Keratinocyte (primary cell): ENCODE results near the gene EYA3.

Source experiments
- EZH2 ChIP-seq: IDR thresholded peaks from one replicate; pipeline ENCODE4 v1.6.1; 2012; ENCODE audit warnings: inconsistent platforms, mild to moderate bottlenecking, low read length, moderate library complexity
- TF ChIP-seq, protein P1 (sequence below), 3 experiments: IDR thresholded peaks in 1 of 3; conservative IDR thresholded peaks in 1 of 3; optimal IDR thresholded peaks in 1 of 3; 2 replicates in 2 of 3; 3 replicates in 1 of 3; pipeline versions ENCODE3 to v1.5.1; 2011; ENCODE audit warnings: low read length in 3 of 3, mild to moderate bottlenecking in 3 of 3, moderate library complexity in 2 of 3, control low read depth in 1 of 3, inconsistent platforms in 1 of 3; ENCODE audit not compliant: insufficient read depth in 2 of 3; ENCODE audit errors: extremely low read depth in 1 of 3

DNA sequence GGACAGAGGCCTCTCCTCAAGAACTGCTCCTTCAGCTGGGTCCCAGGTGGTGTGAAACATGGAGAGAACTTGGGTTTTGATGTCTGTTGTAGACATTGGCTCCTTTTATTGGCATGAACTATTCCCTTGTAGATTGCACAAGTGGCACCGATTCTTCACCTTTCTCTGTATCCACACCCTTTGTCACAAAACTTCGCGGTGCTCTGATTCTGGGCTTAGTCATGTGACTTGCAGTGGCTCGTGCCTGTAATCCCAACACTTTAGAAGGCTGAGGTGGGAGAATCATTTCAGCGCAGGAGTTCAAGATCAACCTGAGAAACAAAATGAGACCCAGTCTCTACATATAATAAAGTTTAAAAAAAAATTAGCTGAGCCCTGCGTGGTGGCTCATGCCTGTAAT lies 42.5 kb upstream of the EYA3 start:
- TF ChIP-seq, protein P1, sequence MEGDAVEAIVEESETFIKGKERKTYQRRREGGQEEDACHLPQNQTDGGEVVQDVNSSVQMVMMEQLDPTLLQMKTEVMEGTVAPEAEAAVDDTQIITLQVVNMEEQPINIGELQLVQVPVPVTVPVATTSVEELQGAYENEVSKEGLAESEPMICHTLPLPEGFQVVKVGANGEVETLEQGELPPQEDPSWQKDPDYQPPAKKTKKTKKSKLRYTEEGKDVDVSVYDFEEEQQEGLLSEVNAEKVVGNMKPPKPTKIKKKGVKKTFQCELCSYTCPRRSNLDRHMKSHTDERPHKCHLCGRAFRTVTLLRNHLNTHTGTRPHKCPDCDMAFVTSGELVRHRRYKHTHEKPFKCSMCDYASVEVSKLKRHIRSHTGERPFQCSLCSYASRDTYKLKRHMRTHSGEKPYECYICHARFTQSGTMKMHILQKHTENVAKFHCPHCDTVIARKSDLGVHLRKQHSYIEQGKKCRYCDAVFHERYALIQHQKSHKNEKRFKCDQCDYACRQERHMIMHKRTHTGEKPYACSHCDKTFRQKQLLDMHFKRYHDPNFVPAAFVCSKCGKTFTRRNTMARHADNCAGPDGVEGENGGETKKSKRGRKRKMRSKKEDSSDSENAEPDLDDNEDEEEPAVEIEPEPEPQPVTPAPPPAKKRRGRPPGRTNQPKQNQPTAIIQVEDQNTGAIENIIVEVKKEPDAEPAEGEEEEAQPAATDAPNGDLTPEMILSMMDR (optimal IDR thresholded peaks at IDR 0.05 in 1 of 3, IDR thresholded peaks at IDR 0.05 in 1 of 3, conservative IDR thresholded peaks at IDR 0.05 in 1 of 3; ENCODE audit: extremely low read depth in 1 of 3, insufficient read depth in 2 of 3, low read length in 3 of 3), result no peak
- TF ChIP-seq EZH2, result no peak
